IPS-20b (cell line): ENCODE data around the gene CCDC24.
A peak's percentile ranks its signal among the peaks of the same experiment; 100 is the strongest.

Experiments used
- H3K27ac ChIP-seq: one replicate; pipeline ENCODE4 v1.5.1; 2013; ENCODE audit warnings: low read length
- H3K27me3 ChIP-seq: 2 replicates; pipeline ENCODE4 v1.6.1; 2013; ENCODE audit warnings: mild to moderate bottlenecking, low read length, inconsistent platforms; ENCODE audit not compliant: insufficient read depth
- H3K36me3 ChIP-seq: 2 replicates; pipeline ENCODE4 v1.6.1; 2013; ENCODE audit warnings: low read depth, mild to moderate bottlenecking, inconsistent platforms, low read length, moderate library complexity; ENCODE audit not compliant: insufficient read depth
- H3K4me1 ChIP-seq: 2 replicates; pipeline ENCODE4 v1.6.1; 2013; ENCODE audit warnings: mild to moderate bottlenecking, control low read depth, inconsistent platforms, low read length, moderate library complexity; ENCODE audit not compliant: insufficient read depth
- H3K4me3 ChIP-seq: 2 replicates; pipeline ENCODE4 v1.5.1; 2013; ENCODE audit warnings: mild to moderate bottlenecking, low read length, inconsistent platforms
- H3K9ac ChIP-seq: 2 replicates; pipeline ENCODE4 v1.6.1; 2013; ENCODE audit warnings: low read depth, mild to moderate bottlenecking, inconsistent platforms, low read length, moderate library complexity
- H3K9me3 ChIP-seq: 2 replicates; pipeline ENCODE4 v1.6.1; 2013; ENCODE audit warnings: mild to moderate bottlenecking, low read depth, low read length, inconsistent platforms; ENCODE audit not compliant: insufficient read depth

Gene CCDC24

GRCh38 chr1:43965316-43965715 lies 26.1 kb upstream of the CCDC24 start:
- no peak overlapping the region for H3K4me3 ChIP-seq
- no peaks in the 10 kb centered on the region for H3K9me3 ChIP-seq
- H3K4me1 ChIP-seq, result no peaks in the 10 kb centered on the region
- H3K36me3 ChIP-seq, result peaks cover 11% of the 10 kb centered on the region
- H3K9ac ChIP-seq, result no peak overlapping the region
- H3K27me3 ChIP-seq, result no peaks in the 10 kb centered on the region
- no peak overlapping the region for H3K27ac ChIP-seq

- H3K9ac ChIP-seq, result no peak overlapping the region
- H3K9me3 ChIP-seq, result no peaks in the 10 kb centered on the region
- peaks cover 25% of the 10 kb centered on the region for H3K36me3 ChIP-seq
- H3K27ac ChIP-seq, result no peak overlapping the region
- no peaks in the 10 kb centered on the region for H3K4me1 ChIP-seq
- no peak overlapping the region for H3K4me3 ChIP-seq
- no peaks in the 10 kb centered on the region for H3K27me3 ChIP-seq
Measured at GRCh38 chr1:43968348-43968948, 23.0 kb upstream of the CCDC24 start.

DNA sequence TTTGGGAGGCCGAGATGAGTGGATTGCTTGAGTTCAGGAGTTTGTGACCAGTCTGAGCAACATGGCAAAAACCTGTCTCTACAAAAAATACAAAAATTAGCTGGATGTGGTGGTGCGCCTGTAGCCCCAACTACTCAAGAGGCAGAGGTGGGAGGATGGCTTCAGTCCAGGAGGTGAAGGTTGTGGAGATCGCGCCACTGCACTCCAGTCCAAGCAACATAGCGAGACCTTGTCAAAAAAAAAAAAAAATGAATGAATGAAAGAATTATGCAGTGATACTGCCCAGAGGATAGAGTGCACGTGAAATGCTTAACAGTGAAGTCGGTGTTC lies 22.0 kb upstream of the CCDC24 start:
- H3K4me1 ChIP-seq, result no peaks in the 10 kb centered on the region
- no peaks in the 10 kb centered on the region for H3K9me3 ChIP-seq
- H3K9ac ChIP-seq, result no peak overlapping the region
- no peaks in the 10 kb centered on the region for H3K27me3 ChIP-seq
- H3K27ac ChIP-seq, result no peak overlapping the region
- H3K36me3 ChIP-seq, result peaks cover 25% of the 10 kb centered on the region
- H3K4me3 ChIP-seq, result peak overlapping the region; percentile 48; the same call in 1 of the 2 replicates

DNA sequence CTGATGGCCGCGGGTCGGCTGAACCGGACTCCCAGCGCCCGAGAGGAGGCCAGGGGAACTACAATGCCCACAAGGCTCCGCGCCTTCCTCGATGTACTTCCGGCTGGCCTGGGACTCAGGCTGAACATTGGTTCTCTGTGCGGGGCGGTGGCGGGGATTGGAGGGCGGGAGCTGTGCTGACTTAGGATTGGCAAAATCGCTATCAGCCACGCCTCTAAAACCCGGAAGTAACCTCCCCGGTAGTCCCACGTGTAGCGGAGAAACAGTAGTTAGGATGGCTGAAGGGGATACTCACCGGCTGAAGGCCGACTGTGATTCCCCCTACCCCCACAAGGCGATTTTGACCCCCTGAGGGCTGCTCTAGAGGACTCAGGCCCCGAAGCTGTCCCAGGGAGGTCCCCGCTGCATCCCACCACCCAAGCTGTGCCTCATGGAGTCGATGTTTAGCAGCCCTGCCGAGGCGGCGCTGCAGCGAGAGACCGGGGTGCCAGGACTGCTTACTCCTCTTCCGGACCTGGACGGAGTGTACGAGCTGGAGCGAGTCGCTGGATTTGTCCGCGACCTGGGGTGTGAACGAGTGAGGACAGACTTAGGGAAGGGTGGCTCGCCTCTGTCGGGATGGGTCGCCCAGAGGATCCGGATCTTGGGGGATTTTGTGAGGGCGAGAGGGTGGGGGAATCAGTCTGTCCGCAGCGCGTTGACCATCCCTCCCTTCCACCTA lies 21.5 kb upstream of the CCDC24 start, which contains the start of gene DPH2:
TSS of gene DPH2 (plus strand) at position 265 of the 721 bp plus-strand sequence. CDS start at position 431, 166 bp downstream.
- H3K4me3 ChIP-seq, result peak within 1 kb of the TSS; percentile 95
- no peaks in the 10 kb centered on the region for H3K9me3 ChIP-seq
- H3K36me3 ChIP-seq, result peaks cover 25% of the 10 kb centered on the region
- H3K9ac ChIP-seq, result peak within 1 kb of the TSS; percentile 83
- no peak within 1 kb of the TSS for H3K27ac ChIP-seq
- no peaks in the 10 kb centered on the region for H3K27me3 ChIP-seq
- H3K4me1 ChIP-seq, result no peaks in the 10 kb centered on the region

- peaks cover 25% of the 10 kb centered on the region for H3K36me3 ChIP-seq
- no peaks in the 10 kb centered on the region for H3K27me3 ChIP-seq
- H3K4me3 ChIP-seq, result peak overlapping the region; percentile 95
- peak overlapping the region; percentile 83 for H3K9ac ChIP-seq
- no peak overlapping the region for H3K27ac ChIP-seq
- no peaks in the 10 kb centered on the region for H3K9me3 ChIP-seq
- no peaks in the 10 kb centered on the region for H3K4me1 ChIP-seq
Measured at GRCh38 chr1:43970502-43970901, 20.9 kb upstream of the CCDC24 start.

GRCh38 chr1:43970911-43971310 lies 20.5 kb upstream of the CCDC24 start:
- H3K27ac ChIP-seq, result no peak overlapping the region
- H3K27me3 ChIP-seq, result no peaks in the 10 kb centered on the region
- no peaks in the 10 kb centered on the region for H3K9me3 ChIP-seq
- no peak overlapping the region for H3K9ac ChIP-seq
- H3K4me3 ChIP-seq, result peak overlapping the region; percentile 95
- H3K36me3 ChIP-seq, result peaks cover 26% of the 10 kb centered on the region
- no peaks in the 10 kb centered on the region for H3K4me1 ChIP-seq

GRCh38 chr1:43971336-43971980 lies 19.9 kb upstream of the CCDC24 start:
- no peaks in the 10 kb centered on the region for H3K27me3 ChIP-seq
- H3K9ac ChIP-seq, result no peak overlapping the region
- peaks cover 32% of the 10 kb centered on the region for H3K36me3 ChIP-seq
- no peak overlapping the region for H3K27ac ChIP-seq
- no peaks in the 10 kb centered on the region for H3K9me3 ChIP-seq
- no peak overlapping the region for H3K4me3 ChIP-seq
- no peaks in the 10 kb centered on the region for H3K4me1 ChIP-seq

DNA sequence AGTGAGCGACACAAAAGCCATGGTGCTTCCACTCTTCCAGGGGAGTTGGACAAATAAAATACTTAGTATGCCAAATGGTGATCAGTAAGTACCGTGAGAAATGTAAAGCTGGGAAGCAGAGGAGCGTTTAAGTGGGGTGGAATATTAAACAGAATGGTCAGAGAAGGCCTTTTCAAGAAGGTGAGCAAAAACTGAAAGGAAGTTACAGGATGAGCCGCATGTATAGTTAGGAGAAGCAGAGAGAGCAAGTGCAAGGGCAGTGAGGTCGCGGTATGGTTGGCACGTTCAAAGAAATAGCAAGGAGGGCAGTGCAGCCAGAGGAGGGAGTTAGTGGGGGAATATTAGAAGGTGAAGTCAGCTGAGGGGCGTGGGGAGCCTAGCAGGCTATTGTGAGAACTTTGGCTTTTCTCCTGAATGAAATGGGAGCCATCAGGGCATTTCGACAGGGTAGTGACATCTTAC lies 17.4 kb upstream of the CCDC24 start:
- Histone ChIP-seq H3K27me3 (no peaks in the 10 kb centered on the region), H3K4me1 (0 out of 2 replicates have a peak, but pooled peaks cover 4% of the 10 kb centered on the region), H3K36me3 (peaks cover 49% of the 10 kb centered on the region), H3K4me3 (peak overlapping the region; percentile 92), H3K27ac (no peak overlapping the region), H3K9ac (peak overlapping the region; percentile 88; the same call in 1 of the 2 replicates), H3K9me3 (no peaks in the 10 kb centered on the region)

GRCh38 chr1:43974443-43975248 lies 16.8 kb upstream of the CCDC24 start, which contains the start of gene ATP6V0B:
TSS of gene ATP6V0B (plus strand) at chr1:43974960. CDS start at chr1:43975041, 81 bp downstream.
- 0 out of 2 replicates have a peak, but pooled peaks cover 4% of the 10 kb centered on the region for H3K4me1 ChIP-seq

GRCh38 chr1:43975249-43975961 lies 16.0 kb upstream of the CCDC24 start:
- Histone ChIP-seq H3K36me3 (peaks cover 49% of the 10 kb centered on the region), H3K9me3 (no peaks in the 10 kb centered on the region), H3K27ac (peak overlapping the region; percentile 86), H3K4me1 (peaks cover 7% of the 10 kb centered on the region; the same call in 1 of the 2 replicates), H3K9ac (peak overlapping the region; percentile 88), H3K4me3 (peak overlapping the region; percentile 92), H3K27me3 (no peaks in the 10 kb centered on the region)

More at GRCh38 chr1:43974443-43975248, 16.8 kb upstream of the CCDC24 start, which contains the start of gene ATP6V0B:
- peaks cover 49% of the 10 kb centered on the region for H3K36me3 ChIP-seq
- H3K9me3 ChIP-seq, result no peaks in the 10 kb centered on the region
- H3K27ac ChIP-seq, result peak within 1 kb of the TSS; percentile 86
- H3K4me3 ChIP-seq, result peak within 1 kb of the TSS; percentile 92
- peak within 1 kb of the TSS; percentile 88 for H3K9ac ChIP-seq
- no peaks in the 10 kb centered on the region for H3K27me3 ChIP-seq
